ENCODE results near the gene NDUFAB1.

DNA sequence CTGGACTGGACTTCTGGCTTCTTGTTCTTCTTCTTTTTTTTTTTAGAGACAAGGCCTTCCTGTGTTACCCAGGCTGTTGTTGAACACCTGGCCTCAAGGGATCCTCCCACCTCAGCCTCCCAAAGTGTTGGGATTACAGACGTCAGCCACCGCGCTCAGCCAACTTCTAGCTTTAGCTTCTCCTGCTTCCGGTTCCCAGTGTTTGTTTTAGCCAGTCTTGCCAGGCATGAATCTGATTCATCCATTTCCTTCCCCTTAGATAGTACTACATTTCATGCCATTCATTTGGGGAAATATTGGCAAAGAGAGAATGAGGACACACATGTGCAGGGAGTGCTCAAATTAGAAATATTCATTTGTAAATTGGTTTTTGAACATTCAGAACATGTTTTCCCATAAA lies 12.1 kb upstream of the NDUFAB1 start:
- TF ChIP-seq, protein P1, sequence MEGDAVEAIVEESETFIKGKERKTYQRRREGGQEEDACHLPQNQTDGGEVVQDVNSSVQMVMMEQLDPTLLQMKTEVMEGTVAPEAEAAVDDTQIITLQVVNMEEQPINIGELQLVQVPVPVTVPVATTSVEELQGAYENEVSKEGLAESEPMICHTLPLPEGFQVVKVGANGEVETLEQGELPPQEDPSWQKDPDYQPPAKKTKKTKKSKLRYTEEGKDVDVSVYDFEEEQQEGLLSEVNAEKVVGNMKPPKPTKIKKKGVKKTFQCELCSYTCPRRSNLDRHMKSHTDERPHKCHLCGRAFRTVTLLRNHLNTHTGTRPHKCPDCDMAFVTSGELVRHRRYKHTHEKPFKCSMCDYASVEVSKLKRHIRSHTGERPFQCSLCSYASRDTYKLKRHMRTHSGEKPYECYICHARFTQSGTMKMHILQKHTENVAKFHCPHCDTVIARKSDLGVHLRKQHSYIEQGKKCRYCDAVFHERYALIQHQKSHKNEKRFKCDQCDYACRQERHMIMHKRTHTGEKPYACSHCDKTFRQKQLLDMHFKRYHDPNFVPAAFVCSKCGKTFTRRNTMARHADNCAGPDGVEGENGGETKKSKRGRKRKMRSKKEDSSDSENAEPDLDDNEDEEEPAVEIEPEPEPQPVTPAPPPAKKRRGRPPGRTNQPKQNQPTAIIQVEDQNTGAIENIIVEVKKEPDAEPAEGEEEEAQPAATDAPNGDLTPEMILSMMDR (IDR thresholded peaks at IDR 0.05) = no peak
- no peak for TF ChIP-seq POLR2AphosphoS5 (IDR thresholded peaks at IDR 0.05; ENCODE audit: low read depth, low read length)
- no peak for TF ChIP-seq EP300 (IDR thresholded peaks at IDR 0.05; ENCODE audit: borderline replicate concordance in 1 of 2, low read depth in 1 of 2, low read length in 1 of 2)
- TF ChIP-seq YY1 (IDR thresholded peaks at IDR 0.05; ENCODE audit: low read depth) = no peak
- TF ChIP-seq, protein P2, sequence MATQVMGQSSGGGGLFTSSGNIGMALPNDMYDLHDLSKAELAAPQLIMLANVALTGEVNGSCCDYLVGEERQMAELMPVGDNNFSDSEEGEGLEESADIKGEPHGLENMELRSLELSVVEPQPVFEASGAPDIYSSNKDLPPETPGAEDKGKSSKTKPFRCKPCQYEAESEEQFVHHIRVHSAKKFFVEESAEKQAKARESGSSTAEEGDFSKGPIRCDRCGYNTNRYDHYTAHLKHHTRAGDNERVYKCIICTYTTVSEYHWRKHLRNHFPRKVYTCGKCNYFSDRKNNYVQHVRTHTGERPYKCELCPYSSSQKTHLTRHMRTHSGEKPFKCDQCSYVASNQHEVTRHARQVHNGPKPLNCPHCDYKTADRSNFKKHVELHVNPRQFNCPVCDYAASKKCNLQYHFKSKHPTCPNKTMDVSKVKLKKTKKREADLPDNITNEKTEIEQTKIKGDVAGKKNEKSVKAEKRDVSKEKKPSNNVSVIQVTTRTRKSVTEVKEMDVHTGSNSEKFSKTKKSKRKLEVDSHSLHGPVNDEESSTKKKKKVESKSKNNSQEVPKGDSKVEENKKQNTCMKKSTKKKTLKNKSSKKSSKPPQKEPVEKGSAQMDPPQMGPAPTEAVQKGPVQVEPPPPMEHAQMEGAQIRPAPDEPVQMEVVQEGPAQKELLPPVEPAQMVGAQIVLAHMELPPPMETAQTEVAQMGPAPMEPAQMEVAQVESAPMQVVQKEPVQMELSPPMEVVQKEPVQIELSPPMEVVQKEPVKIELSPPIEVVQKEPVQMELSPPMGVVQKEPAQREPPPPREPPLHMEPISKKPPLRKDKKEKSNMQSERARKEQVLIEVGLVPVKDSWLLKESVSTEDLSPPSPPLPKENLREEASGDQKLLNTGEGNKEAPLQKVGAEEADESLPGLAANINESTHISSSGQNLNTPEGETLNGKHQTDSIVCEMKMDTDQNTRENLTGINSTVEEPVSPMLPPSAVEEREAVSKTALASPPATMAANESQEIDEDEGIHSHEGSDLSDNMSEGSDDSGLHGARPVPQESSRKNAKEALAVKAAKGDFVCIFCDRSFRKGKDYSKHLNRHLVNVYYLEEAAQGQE (IDR thresholded peaks at IDR 0.05; ENCODE audit: low read depth, low read length) = no peak
- TF ChIP-seq RAD21 (IDR thresholded peaks at IDR 0.05; ENCODE audit: low read length) = no peak
- TF ChIP-seq CHD2 (IDR thresholded peaks at IDR 0.05; ENCODE audit: low read length, partially characterized antibody) = no peak
- TF ChIP-seq TAF1 (IDR thresholded peaks at IDR 0.05; ENCODE audit: borderline replicate concordance, low read depth, low read length) = no peak
- TF ChIP-seq, protein P3, sequence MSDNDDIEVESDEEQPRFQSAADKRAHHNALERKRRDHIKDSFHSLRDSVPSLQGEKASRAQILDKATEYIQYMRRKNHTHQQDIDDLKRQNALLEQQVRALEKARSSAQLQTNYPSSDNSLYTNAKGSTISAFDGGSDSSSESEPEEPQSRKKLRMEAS (IDR thresholded peaks at IDR 0.05; ENCODE audit: low read depth) = no peak
- no peak for TF ChIP-seq MXI1 (IDR thresholded peaks at IDR 0.05; ENCODE audit: low read depth, low read length)
- no peak for TF ChIP-seq JUND (IDR thresholded peaks at IDR 0.05)
- TF ChIP-seq NRF1 (IDR thresholded peaks at IDR 0.05; ENCODE audit: low read depth, low read length) = no peak
- TF ChIP-seq SIN3A (IDR thresholded peaks at IDR 0.05; ENCODE audit: borderline replicate concordance, low read depth, low read length) = no peak
